Activated naive CD8-positive, alpha-beta T cell (primary cell): ENCODE results near the gene VAV2.

ENCODE experiments used
- H3K27ac Mint-ChIP-seq: one replicate; pipeline ENCODE4 v1.8.0; 2021; ENCODE audit warnings: mixed read lengths
- H3K27me3 Mint-ChIP-seq: one replicate; pipeline ENCODE4 v1.8.0; 2021; ENCODE audit warnings: mixed read lengths
- H3K36me3 Mint-ChIP-seq: one replicate; pipeline ENCODE4 v1.8.0; 2021; ENCODE audit warnings: mixed read lengths
- H3K4me1 Mint-ChIP-seq: one replicate; pipeline ENCODE4 v1.8.0; 2021; ENCODE audit warnings: low read depth, mixed read lengths
- H3K4me3 Mint-ChIP-seq: one replicate; pipeline ENCODE4 v1.8.0; 2021; ENCODE audit warnings: mild to moderate bottlenecking, mixed read lengths
- H3K9me3 Mint-ChIP-seq: one replicate; pipeline ENCODE4 v1.8.0; 2021; ENCODE audit warnings: low read depth, mixed read lengths

Gene VAV2

DNA sequence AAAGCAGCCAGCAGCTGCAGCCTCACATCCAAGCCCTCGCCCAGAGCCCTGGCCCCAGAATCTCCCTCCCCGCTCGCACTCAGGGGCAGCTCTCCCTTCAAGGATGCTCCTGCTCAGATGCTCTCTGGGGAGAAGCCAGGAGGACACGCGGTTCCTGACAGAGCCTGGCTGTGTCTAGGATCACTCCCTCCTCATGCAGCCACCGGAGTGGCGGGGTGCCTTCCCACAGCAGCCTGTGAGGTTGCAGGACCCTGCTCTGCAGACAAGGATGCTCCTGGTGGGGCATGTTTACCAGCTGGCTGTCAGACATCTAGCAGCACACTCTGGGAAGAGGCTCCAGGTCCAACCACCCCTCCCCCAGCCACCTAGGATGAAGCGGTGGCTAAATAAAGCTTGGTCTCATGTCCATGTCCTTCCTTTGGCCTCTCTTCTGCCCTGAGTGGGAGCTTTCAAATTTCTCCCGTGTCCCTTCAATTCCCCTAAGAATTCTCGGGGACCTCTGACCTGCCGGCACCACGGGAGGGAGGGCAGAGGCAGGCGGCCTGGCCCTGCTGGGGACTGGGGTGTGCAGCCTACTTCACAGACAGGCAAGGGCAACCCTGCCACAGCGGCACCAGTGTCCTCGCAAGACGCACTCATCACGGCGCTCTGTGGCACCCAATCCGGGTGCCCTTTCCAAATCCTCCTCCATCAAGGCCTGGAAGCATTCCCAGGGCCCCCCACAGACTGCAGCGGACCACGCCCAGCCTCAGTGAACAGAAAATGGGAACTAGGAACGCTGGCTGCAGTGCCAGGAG is 165.6 kb downstream of the VAV2 start:
- no peaks in the 10 kb centered on the region for H3K36me3 Mint-ChIP-seq
- no peaks in the 10 kb centered on the region for H3K9me3 Mint-ChIP-seq
- no peaks in the 10 kb centered on the region for H3K27me3 Mint-ChIP-seq
- no peak overlapping the region for H3K4me3 Mint-ChIP-seq
- no peak overlapping the region for H3K27ac Mint-ChIP-seq
- no peaks in the 10 kb centered on the region for H3K4me1 Mint-ChIP-seq

DNA sequence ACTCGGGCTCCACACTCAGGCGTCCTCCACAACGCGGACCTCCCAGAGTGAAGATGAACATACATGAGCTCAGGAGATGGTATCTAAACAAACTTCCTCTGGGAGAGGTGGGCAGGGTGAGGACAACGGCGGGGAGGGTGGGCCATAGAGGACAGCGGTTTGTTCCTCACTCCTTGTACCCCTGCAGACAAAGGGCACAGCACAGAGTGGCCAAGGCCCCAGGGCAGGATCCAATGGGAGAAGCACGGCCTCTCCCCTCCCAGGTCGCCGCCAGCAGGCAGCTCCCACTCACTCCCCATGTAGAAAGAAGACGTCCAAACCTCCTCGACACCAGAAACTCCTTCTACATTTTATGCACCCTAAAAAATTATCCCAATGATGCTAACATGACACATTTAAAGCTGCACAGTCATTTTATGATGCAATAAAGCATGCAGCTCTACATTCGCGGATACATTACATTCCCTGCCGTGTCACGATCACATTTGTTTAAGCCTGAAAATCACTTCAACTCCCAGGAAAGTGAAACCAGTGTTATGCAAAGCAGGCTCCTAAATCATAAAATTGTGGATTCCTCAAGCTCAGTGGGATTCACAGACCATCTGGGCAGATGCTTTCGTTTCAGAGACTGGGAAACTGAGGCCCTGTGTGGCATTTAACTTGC is 166.4 kb downstream of the VAV2 start:
- H3K9me3 Mint-ChIP-seq: no peaks in the 10 kb centered on the region
- H3K27ac Mint-ChIP-seq: no peak overlapping the region

GRCh38 chr9:133824802-133825186 is 167.3 kb downstream of the VAV2 start:
- Mint-ChIP-seq H3K27ac (no peak overlapping the region), H3K4me1 (no peaks in the 10 kb centered on the region), H3K4me3 (no peak overlapping the region), H3K36me3 (no peaks in the 10 kb centered on the region), H3K27me3 (no peaks in the 10 kb centered on the region), H3K9me3 (no peaks in the 10 kb centered on the region)

More for the DNA sequence above, 166.4 kb downstream of the VAV2 start:
- Mint-ChIP-seq H3K27me3 (no peaks in the 10 kb centered on the region), H3K4me3 (no peak overlapping the region), H3K36me3 (no peaks in the 10 kb centered on the region), H3K4me1 (no peaks in the 10 kb centered on the region)

- Mint-ChIP-seq H3K9me3 (no peaks in the 10 kb centered on the region), H3K36me3 (no peaks in the 10 kb centered on the region), H3K27ac (no peak overlapping the region), H3K4me1 (no peaks in the 10 kb centered on the region), H3K4me3 (no peak overlapping the region), H3K27me3 (no peaks in the 10 kb centered on the region)
These were observed 167.9 kb downstream of the VAV2 start for GRCh38 chr9:133824106-133824801.

- no peaks in the 10 kb centered on the region for H3K36me3 Mint-ChIP-seq
- no peaks in the 10 kb centered on the region for H3K9me3 Mint-ChIP-seq
- H3K27me3 Mint-ChIP-seq: no peaks in the 10 kb centered on the region
- H3K4me1 Mint-ChIP-seq: no peaks in the 10 kb centered on the region
- no peak overlapping the region for H3K4me3 Mint-ChIP-seq
- no peak overlapping the region for H3K27ac Mint-ChIP-seq
These were observed 168.7 kb downstream of the VAV2 start for GRCh38 chr9:133823189-133824105.

DNA sequence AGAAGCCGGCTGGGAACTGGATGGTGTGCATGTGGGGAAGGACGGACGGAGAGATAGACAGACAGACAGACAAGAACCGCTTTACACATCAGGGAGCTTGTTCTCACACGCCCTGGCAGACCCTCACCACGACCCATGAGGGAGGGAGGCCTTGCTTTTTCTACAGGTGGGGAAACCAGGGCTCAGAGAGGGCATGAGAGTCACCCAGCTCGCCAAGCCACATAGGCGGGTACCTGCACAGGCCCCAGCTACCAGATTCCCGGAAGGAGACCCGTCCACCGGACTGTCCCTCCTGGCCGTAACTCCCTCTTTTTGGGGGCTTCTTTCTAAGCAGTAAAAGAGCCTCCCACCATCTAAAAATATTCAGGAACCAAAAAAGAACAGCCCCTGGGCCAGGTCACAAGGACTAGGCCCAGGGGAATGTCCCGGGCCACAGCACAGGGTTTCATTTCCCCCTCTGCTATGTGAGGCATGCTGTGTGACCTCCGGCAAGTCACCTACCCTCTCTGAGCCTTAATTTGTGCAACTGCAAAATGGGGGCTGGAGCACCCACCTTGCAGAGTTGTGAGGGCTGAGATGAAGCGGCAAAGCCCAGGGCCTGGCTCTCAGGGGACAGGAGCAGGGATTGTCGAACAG is 169.6 kb downstream of the VAV2 start:
- Mint-ChIP-seq H3K4me3 (no peak overlapping the region), H3K9me3 (no peaks in the 10 kb centered on the region), H3K4me1 (no peaks in the 10 kb centered on the region), H3K27ac (no peak overlapping the region), H3K36me3 (peaks cover 2% of the 10 kb centered on the region), H3K27me3 (no peaks in the 10 kb centered on the region)

DNA sequence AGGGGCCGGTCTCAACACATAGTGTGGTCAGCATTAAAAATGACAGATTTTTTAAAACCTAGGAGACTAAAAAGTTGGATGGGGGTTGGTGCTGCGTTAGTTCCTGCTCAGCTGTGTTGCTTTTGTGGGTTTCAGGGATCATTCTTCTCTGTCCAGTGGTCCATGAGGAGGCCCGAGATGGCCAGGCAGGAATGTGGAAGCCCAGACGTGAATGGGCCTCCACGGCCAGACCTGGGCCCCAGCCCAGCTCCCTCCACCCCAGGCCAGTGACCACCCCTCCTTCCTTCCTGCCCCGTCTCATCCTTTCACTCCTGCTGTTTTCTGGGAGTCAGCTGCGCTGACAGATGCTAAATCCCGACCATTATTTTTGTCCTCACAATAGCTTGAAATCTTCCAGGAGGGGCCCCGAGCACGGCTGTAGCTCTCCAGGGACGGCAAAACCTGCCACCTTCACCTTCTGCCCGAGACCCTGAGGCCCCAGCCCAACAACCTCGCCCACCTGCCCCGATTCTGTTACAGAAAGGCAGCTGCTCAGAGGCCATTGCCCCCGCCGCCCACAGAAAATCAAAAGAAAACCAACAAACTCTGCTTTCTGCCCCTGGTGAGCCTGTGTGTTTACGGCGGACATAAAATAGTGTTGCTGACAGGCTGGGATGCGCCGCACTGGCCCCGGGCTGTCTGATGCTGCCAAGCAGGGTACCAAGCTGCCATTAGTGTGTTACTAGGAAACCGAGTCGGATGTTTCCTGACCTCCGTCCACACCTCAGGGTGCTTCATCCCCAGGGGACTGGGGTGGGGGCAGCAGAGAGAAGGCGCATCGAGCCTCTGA is 170.3 kb downstream of the VAV2 start:
- H3K27ac Mint-ChIP-seq: no peak overlapping the region
- no peaks in the 10 kb centered on the region for H3K4me1 Mint-ChIP-seq
- no peaks in the 10 kb centered on the region for H3K27me3 Mint-ChIP-seq
- H3K9me3 Mint-ChIP-seq: no peaks in the 10 kb centered on the region
- peaks cover 2% of the 10 kb centered on the region for H3K36me3 Mint-ChIP-seq
- no peak overlapping the region for H3K4me3 Mint-ChIP-seq

DNA sequence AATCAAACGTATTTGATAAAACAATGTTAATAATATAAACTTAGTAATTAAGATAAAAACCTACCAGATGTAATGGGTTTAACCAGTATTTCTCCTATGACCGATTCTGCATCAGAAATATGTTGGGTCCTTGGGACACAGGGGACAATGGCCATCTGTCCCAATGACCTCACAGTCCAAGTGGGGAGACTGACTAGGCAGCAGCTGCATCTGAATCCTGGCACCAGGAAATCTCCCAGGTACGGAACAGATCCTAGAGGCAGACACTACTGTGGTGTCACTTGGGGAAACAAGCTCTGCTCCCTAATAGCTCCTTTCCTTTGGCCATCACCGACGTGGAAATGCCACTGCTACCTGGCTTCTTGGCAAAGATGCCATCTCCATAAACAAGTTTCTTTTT is 172.2 kb downstream of the VAV2 start:
- no peak overlapping the region for H3K4me3 Mint-ChIP-seq
- peaks cover 2% of the 10 kb centered on the region for H3K36me3 Mint-ChIP-seq
- H3K27ac Mint-ChIP-seq: no peak overlapping the region
- no peaks in the 10 kb centered on the region for H3K9me3 Mint-ChIP-seq
- no peaks in the 10 kb centered on the region for H3K4me1 Mint-ChIP-seq
- no peaks in the 10 kb centered on the region for H3K27me3 Mint-ChIP-seq

DNA sequence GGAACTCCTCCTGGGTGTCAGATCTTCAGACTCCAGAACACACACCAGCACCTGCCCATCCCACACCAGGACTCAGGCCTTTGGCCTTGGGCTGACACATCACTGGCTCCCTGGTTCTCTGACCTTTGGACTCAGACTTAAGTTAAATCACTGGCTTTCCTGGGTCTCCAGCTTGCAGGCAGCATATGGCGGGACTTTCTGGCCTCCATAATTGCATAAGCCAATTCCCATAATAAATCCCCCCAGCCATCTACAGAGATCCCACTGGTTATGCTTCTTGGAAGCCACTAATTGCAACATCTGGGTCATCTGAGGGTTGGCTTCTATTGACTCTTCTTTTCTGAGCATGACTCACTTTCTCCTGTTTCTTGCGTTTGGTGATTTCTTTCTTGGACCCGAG is 173.7 kb downstream of the VAV2 start:
- Mint-ChIP-seq H3K9me3 (no peaks in the 10 kb centered on the region), H3K27ac (no peak overlapping the region), H3K27me3 (no peaks in the 10 kb centered on the region), H3K4me3 (no peak overlapping the region), H3K4me1 (no peaks in the 10 kb centered on the region), H3K36me3 (peaks cover 2% of the 10 kb centered on the region)

GRCh38 chr9:133815781-133816180 is 176.3 kb downstream of the VAV2 start:
- Mint-ChIP-seq H3K27ac (no peak overlapping the region), H3K4me3 (no peak overlapping the region), H3K36me3 (peaks cover 2% of the 10 kb centered on the region), H3K27me3 (no peaks in the 10 kb centered on the region), H3K9me3 (no peaks in the 10 kb centered on the region), H3K4me1 (no peaks in the 10 kb centered on the region)

DNA sequence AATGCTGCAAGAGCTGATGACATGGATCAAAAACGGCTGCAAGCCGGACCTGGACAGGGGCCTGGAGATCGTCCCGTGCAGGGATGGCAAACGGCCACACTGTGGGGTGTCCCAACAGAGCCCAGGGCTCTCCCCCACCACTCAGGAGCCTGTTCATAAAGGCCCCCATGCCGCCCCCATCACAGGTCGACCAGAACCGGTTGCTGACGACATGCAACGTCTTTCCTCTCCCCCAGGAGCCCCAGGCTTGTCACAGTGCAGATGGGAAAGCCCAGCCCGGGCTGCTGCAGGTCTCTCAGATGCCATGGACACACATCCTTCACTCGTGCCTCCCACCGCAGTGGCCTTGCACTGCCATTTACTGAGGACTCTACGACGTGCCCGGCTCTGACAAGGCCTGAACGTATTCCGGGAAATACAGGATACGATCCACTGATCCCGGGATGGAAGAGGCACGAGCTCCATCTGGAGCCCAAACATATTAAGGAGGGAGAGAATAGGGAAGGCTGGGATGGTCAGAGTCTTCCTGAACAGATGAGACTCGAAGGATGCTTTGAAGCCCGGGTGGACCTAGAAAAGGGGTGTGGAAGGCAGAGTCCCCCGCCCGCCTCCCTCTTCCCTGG is 177.4 kb downstream of the VAV2 start:
- Mint-ChIP-seq H3K4me3 (no peak overlapping the region), H3K4me1 (no peaks in the 10 kb centered on the region), H3K9me3 (no peaks in the 10 kb centered on the region), H3K27ac (no peak overlapping the region), H3K36me3 (peaks cover 2% of the 10 kb centered on the region), H3K27me3 (no peaks in the 10 kb centered on the region)

- Mint-ChIP-seq H3K4me3 (no peak overlapping the region), H3K4me1 (no peaks in the 10 kb centered on the region), H3K27me3 (no peaks in the 10 kb centered on the region), H3K9me3 (no peaks in the 10 kb centered on the region), H3K27ac (no peak overlapping the region), H3K36me3 (peaks cover 2% of the 10 kb centered on the region)
These were observed 178.2 kb downstream of the VAV2 start for GRCh38 chr9:133813749-133814585.
